Fibroblast of skin of left biceps (primary cell): ENCODE data around the gene GCGR.

Experiments used
- DNase-seq, 2 experiments: peaks; one replicate each; pipeline ENCODE4 v3.0.0-alpha.2; 2013; ENCODE audit warnings: low read depth in 2 of 2

The GCGR gene

GRCh38 chr17:81803728-81804558, at the start of gene GCGR:
Gene GCGR, plus strand, starts transcription at chr17:81804150. Its CDS starts 4,869 bp downstream, at chr17:81809019.
- no peak for DNase-seq

- DNase-seq: no peak
These were observed 11.0 kb upstream of the GCGR start for GRCh38 chr17:81792675-81793615.

GRCh38 chr17:81794074-81794476, 9.9 kb upstream of the GCGR start:
- DNase-seq: no peak

GRCh38 chr17:81794509-81794908, 9.4 kb upstream of the GCGR start:
- no peak for DNase-seq

GRCh38 chr17:81801327-81801726, 2.6 kb upstream of the GCGR start:
- no peak for DNase-seq

- DNase-seq: no peak
These were observed 1.7 kb upstream of the GCGR start for GRCh38 chr17:81802048-81802758.

GRCh38 chr17:81802856-81803643, 900 bp upstream of the GCGR start:
- DNase-seq: no peak

GRCh38 chr17:81804559-81805399, 829 bp downstream of the GCGR start:
- no peak for DNase-seq

- DNase-seq: no peak
These were observed 1.9 kb downstream of the GCGR start for GRCh38 chr17:81805707-81806460.

GRCh38 chr17:81806461-81807209, 2.7 kb downstream of the GCGR start:
- no peak for DNase-seq

GRCh38 chr17:81807210-81807719, 3.3 kb downstream of the GCGR start:
- no peak for DNase-seq

GRCh38 chr17:81807839-81808238, 3.9 kb downstream of the GCGR start:
- DNase-seq: no peak

- DNase-seq: no peak
These were observed 5.0 kb downstream of the GCGR start for GRCh38 chr17:81808778-81809555.

- DNase-seq: no peak
These were observed 5.6 kb downstream of the GCGR start for GRCh38 chr17:81809556-81809998.

GRCh38 chr17:81810476-81810875, 6.5 kb downstream of the GCGR start:
- no peak for DNase-seq

- DNase-seq: no peak
These were observed 7.1 kb downstream of the GCGR start for GRCh38 chr17:81810892-81811704.
